Esophagus squamous epithelium (tissue), 5 donors: ENCODE results near the gene TMEM161A. TPM values are rescaled to one million over a fixed set of nuclear protein-coding genes. Genes with fewer than 3 reads are reported as not detected.
A peak's percentile ranks its signal among the peaks of the same experiment; 100 is the strongest.
"Not testable (repeated sequence)": the region's sequence is repeated elsewhere in the genome, so short reads cannot be mapped to it uniquely, and the experiment has no call there.

Source experiments
- DNase-seq: peaks from one replicate; lab custom pipeline; 2025; lab: John Stamatoyannopoulos, UW
- H3K27ac ChIP-seq, 4 donors: fragments of 200-600 bp; sonication (generic); one replicate each; pipeline ENCODE4 v1.5.1; 2016 to 2019; ENCODE audit warnings: mild to moderate bottlenecking in 1 of 4
- H3K27me3 ChIP-seq, 4 donors: fragments of 200-600 bp; sonication (generic); 1 replicate in 3 of 4; 2 replicates in 1 of 4; pipeline versions ENCODE4 v1.5.1 to v1.6.0; 2017 to 2021; ENCODE audit warnings: antibody characterized with exemption in 1 of 4
- H3K36me3 ChIP-seq, 3 donors: fragments of 200-600 bp; sonication (generic); one replicate each; pipeline ENCODE4 v1.5.1; 2016 to 2019
- H3K4me1 ChIP-seq, 3 donors: fragments of 200-600 bp; sonication (generic); one replicate each; pipeline ENCODE4 v1.5.1; 2017 to 2019
- H3K4me3 ChIP-seq, 4 donors: fragments of 200-600 bp; sonication (generic); 1 replicate in 3 of 4; 2 replicates in 1 of 4; pipeline ENCODE4 v1.5.1; 2016 to 2019; ENCODE audit warnings: mild to moderate bottlenecking in 2 of 4, moderate library complexity in 1 of 4
- H3K9me3 ChIP-seq, 3 donors: fragments of 200-600 bp; sonication (generic); one replicate each; pipeline ENCODE4 v1.5.1; 2016 to 2019
- POLR2A ChIP-seq, 4 donors: fragments of 450-650 bp; IDR thresholded peaks; one replicate each; pipeline ENCODE4 v1.6.1; 2017; ENCODE audit warnings: antibody characterized with exemption in 4 of 4, mild to moderate bottlenecking in 4 of 4, moderate library complexity in 3 of 4
- WGBS, 2 donors: methylation state at CpG; one replicate each; pipeline ENCODE4 v1.1.5; 2018; 5-methylcytosine and 5-hydroxymethylcytosine counted together
- intact Hi-C: fragments of 100-400 bp; cut with DNase I; formaldehyde crosslinking; loops from one replicate; pipeline ENCODE4 v1.15.0; 2022
- total RNA-seq, 4 donors: library from RNA; depleted of rRNA; stranded (reverse); fragments of >200 nt; gene quantifications; one replicate each; pipeline ENCODE4 v1.1.0, GENCODE V29; 2016
- TF ChIP-seq, protein P1 (sequence below), 6 experiments: fragments of 450-650 bp in 4 of 6; fragments of 200-600 bp in 2 of 6; sonication (generic) in 2 of 6; IDR thresholded peaks; one replicate each; pipeline ENCODE4 v1.5.1; 2016 to 2019; ENCODE audit warnings: antibody characterized with exemption in 6 of 6, mild to moderate bottlenecking in 4 of 6, moderate library complexity in 4 of 6
- donor health status: DM: yes; HTN: yes; CAD: no.

The TMEM161A gene
- total RNA-seq, 4 donors from 2014 or later: 11.0 to 30.3 (median 15.5) TPM

DNA sequence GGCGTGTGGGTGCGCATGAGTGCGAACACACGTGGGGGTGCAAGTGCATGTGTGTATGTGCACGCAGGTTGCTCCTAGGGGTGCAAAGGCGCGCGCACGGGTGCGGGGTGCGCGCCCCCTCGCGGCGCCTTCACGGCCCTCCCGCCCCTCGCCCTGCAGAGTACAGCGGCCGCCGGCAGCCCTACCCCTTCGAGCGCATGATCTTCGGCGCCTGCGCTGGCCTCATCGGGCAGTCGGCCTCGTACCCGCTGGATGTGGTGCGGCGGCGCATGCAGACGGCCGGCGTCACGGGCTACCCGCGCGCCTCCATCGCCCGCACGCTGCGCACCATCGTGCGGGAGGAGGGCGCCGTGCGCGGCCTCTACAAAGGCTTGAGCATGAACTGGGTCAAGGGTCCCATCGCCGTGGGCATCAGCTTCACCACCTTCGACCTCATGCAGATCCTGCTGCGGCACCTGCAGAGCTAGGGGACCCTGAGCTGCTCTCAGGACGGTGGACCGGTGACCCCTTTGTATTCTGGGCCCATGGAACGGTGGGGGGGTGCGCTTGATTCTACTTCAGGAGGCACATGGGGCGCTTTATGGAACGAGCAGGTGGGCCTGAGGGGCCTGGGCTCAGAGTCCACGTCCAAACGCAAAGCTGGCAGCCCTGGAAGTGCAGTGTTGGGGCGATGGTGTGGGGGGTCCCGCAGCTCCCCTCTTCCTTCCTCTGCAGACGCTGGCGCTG lies 27.7 kb downstream of the TMEM161A start:
- WGBS, 2 donors: 18 to 38% methylated on average over 17 to 25 of the region's 66 CpGs
- H3K9me3 ChIP-seq: no peaks in the 10 kb centered on the region
- no peak overlapping the region for H3K27ac ChIP-seq
- peaks cover 0 to 10% (median 0%) of the 10 kb centered on the region in 4 donors for H3K27me3 ChIP-seq
- intact Hi-C loops: no loop called here
- peak overlapping the region in 2 of 4 donors; percentile 6 to 19 for H3K4me3 ChIP-seq
- DNase-seq: no peak
- no peak for TF ChIP-seq POLR2A (IDR thresholded peaks at IDR 0.05)
- TF ChIP-seq, protein P1, sequence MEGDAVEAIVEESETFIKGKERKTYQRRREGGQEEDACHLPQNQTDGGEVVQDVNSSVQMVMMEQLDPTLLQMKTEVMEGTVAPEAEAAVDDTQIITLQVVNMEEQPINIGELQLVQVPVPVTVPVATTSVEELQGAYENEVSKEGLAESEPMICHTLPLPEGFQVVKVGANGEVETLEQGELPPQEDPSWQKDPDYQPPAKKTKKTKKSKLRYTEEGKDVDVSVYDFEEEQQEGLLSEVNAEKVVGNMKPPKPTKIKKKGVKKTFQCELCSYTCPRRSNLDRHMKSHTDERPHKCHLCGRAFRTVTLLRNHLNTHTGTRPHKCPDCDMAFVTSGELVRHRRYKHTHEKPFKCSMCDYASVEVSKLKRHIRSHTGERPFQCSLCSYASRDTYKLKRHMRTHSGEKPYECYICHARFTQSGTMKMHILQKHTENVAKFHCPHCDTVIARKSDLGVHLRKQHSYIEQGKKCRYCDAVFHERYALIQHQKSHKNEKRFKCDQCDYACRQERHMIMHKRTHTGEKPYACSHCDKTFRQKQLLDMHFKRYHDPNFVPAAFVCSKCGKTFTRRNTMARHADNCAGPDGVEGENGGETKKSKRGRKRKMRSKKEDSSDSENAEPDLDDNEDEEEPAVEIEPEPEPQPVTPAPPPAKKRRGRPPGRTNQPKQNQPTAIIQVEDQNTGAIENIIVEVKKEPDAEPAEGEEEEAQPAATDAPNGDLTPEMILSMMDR (IDR thresholded peaks at IDR 0.05): peak in 1 of 6 experiments; percentile 31
- H3K36me3 ChIP-seq: no peaks in the 10 kb centered on the region
- peaks cover 5 to 22% (median 15%) of the 10 kb centered on the region in 3 donors for H3K4me1 ChIP-seq

DNA sequence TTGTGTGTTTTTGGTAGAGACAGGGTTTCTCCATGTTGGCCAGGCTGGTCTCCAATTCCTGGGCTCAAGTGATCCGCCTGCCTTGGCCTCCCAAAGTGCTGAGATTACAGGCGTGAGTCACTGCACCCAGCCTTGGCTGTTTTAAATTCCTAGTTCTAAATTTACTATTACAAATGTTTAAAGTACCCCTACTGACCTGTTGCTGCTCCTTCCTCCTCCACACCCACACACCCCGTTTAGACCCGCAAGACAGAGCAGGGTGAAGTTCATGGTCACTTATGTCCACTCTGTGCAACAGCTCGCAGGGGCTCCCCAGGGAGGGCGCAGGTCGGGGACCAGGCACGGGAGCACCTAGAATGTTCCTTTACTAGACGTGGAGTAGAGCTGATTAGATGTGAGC lies 28.7 kb downstream of the TMEM161A start:
- Histone ChIP-seq H3K4me3 (no peak overlapping the region), H3K4me1 (peaks cover 5 to 32% (median 24%) of the 10 kb centered on the region in 3 donors), H3K36me3 (no peaks in the 10 kb centered on the region), H3K27ac (no peak overlapping the region), H3K9me3 (no peaks in the 10 kb centered on the region), H3K27me3 (peaks cover 0 to 10% (median 0%) of the 10 kb centered on the region in 4 donors)
- DNase-seq: no peak
- 68 to 80% methylated on average over 9 of the region's 9 CpGs for WGBS, 2 donors
- intact Hi-C loops: no loop called here
- TF ChIP-seq, protein P1 (IDR thresholded peaks at IDR 0.05): no peak
- TF ChIP-seq POLR2A (IDR thresholded peaks at IDR 0.05): no peak

DNA sequence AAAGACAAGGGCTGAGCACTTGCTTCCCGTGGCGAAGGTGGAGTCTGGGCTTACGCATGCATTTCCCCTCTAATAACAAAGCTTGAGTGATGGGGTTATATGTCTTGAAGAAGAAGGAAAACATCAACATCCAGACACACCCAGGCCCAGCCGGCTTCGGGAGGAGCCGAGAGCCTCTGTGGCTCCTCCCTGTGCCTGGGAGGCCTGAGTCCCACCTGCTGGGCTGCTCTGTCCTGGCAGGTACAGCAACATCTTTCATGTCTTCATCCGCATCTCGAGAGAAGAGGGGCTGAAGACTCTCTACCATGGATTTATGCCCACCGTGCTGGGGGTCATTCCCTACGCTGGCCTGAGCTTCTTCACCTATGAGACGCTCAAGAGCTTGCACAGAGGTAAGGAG lies 30.6 kb downstream of the TMEM161A start:
- no peak overlapping the region for H3K4me3 ChIP-seq
- H3K27me3 ChIP-seq: peaks cover 0 to 10% (median 0%) of the 10 kb centered on the region in 4 donors
- WGBS, 2 donors: 68 to 83% methylated on average over 6 of the region's 11 CpGs
- peaks cover 8 to 48% (median 25%) of the 10 kb centered on the region in 3 donors for H3K4me1 ChIP-seq
- intact Hi-C loops: no loop called here
- TF ChIP-seq POLR2A (IDR thresholded peaks at IDR 0.05): no peak
- TF ChIP-seq, protein P1 (IDR thresholded peaks at IDR 0.05): no peak
- peaks cover 0 to 4% (median 0%) of the 10 kb centered on the region in 3 donors for H3K9me3 ChIP-seq
- no peaks in the 10 kb centered on the region for H3K36me3 ChIP-seq
- no peak for DNase-seq
- no peak overlapping the region for H3K27ac ChIP-seq

- not testable (repeated sequence) for H3K27ac ChIP-seq
- peaks cover 8 to 48% (median 25%) of the 10 kb centered on the region in 3 donors for H3K4me1 ChIP-seq
Observed at GRCh38 chr19:19106938-19107337, 31.3 kb downstream of the TMEM161A start.

GRCh38 chr19:19106056-19106551 lies 32.2 kb downstream of the TMEM161A start:
- H3K36me3 ChIP-seq: peaks cover 0 to 9% (median 0%) of the 10 kb centered on the region in 3 donors
- 67% methylated on average over 14 of the region's 25 CpGs; no CpG with 5 or more reads in 1 of the 2 donors for WGBS, 2 donors
- TF ChIP-seq, protein P1 (IDR thresholded peaks at IDR 0.05): no peak
- no peak for TF ChIP-seq POLR2A (IDR thresholded peaks at IDR 0.05)
- peaks cover 0 to 6% (median 0%) of the 10 kb centered on the region in 3 donors for H3K9me3 ChIP-seq
- DNase-seq: no peak
- peaks cover 0 to 10% (median 0%) of the 10 kb centered on the region in 4 donors for H3K27me3 ChIP-seq
- H3K4me3 ChIP-seq: peak overlapping the region; percentile 20 to 66 (median 44)
- intact Hi-C loops: no loop called here
- peak overlapping the region; percentile 52 to 72 (median 66) for H3K27ac ChIP-seq
- peaks cover 8 to 48% (median 25%) of the 10 kb centered on the region in 3 donors for H3K4me1 ChIP-seq

More at GRCh38 chr19:19106938-19107337, 31.3 kb downstream of the TMEM161A start:
- H3K9me3 ChIP-seq, H3K4me3 ChIP-seq, H3K27me3 ChIP-seq, DNase-seq, intact Hi-C loops, H3K36me3 ChIP-seq: not testable (repeated sequence)
- 91 to 95% methylated on average over 7 of the region's 7 CpGs for WGBS, 2 donors
